ENCODE results near the gene DMRT3. TPM values are rescaled to one million over a fixed set of nuclear protein-coding genes. Genes with fewer than 3 reads are reported as not detected.

The DMRT3 gene
- total and polyA plus RNA-seq, 3 donors from 2014 or later: 6.3 to 11.8 (median 6.7) TPM

GRCh38 chr9:1014640-1015039 is 38.2 kb downstream of the DMRT3 start:
- TF ChIP-seq POLR2A (IDR thresholded peaks at IDR 0.05): no peak
- TF ChIP-seq, protein P1, sequence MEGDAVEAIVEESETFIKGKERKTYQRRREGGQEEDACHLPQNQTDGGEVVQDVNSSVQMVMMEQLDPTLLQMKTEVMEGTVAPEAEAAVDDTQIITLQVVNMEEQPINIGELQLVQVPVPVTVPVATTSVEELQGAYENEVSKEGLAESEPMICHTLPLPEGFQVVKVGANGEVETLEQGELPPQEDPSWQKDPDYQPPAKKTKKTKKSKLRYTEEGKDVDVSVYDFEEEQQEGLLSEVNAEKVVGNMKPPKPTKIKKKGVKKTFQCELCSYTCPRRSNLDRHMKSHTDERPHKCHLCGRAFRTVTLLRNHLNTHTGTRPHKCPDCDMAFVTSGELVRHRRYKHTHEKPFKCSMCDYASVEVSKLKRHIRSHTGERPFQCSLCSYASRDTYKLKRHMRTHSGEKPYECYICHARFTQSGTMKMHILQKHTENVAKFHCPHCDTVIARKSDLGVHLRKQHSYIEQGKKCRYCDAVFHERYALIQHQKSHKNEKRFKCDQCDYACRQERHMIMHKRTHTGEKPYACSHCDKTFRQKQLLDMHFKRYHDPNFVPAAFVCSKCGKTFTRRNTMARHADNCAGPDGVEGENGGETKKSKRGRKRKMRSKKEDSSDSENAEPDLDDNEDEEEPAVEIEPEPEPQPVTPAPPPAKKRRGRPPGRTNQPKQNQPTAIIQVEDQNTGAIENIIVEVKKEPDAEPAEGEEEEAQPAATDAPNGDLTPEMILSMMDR (IDR thresholded peaks at IDR 0.05): no peak
- Histone ChIP-seq H3K27me3 (no peaks in the 10 kb centered on the region), H3K4me3 (no peak overlapping the region), H3K9me3 (no peaks in the 10 kb centered on the region), H3K4me1 (no peaks in the 10 kb centered on the region), H3K36me3 (ENCODE audit: low read depth, missing control alignments) (no peaks in the 10 kb centered on the region), H3K27ac (no peak overlapping the region)
- intact Hi-C loops (cut with DNase I; ENCODE audit: low total_unique reads): no loop called here
- DNase-seq: no peak
- WGBS, 2 donors: 91 to 96% methylated on average over 2 of the region's 2 CpGs

GRCh38 chr9:1018121-1018520 is 41.7 kb downstream of the DMRT3 start:
- Histone ChIP-seq H3K9me3 (no peaks in the 10 kb centered on the region), H3K4me1 (no peaks in the 10 kb centered on the region), H3K27me3 (no peaks in the 10 kb centered on the region), H3K4me3 (no peak overlapping the region), H3K36me3 (ENCODE audit: low read depth, missing control alignments) (no peaks in the 10 kb centered on the region), H3K27ac (no peak overlapping the region)
- WGBS, 2 donors: 28 to 32% methylated on average over 10 of the region's 10 CpGs
- peak; percentile 71 for DNase-seq
- intact Hi-C loops (cut with DNase I; ENCODE audit: low total_unique reads): no loop called here
- TF ChIP-seq, protein P1 (IDR thresholded peaks at IDR 0.05): peak in 2 of 3 experiments; percentile 14 to 34
- TF ChIP-seq POLR2A (IDR thresholded peaks at IDR 0.05): no peak

- Histone ChIP-seq H3K36me3 (ENCODE audit: low read depth, missing control alignments) (no peaks in the 10 kb centered on the region), H3K9me3 (no peaks in the 10 kb centered on the region), H3K4me1 (no peaks in the 10 kb centered on the region), H3K27me3 (no peaks in the 10 kb centered on the region), H3K4me3 (no peak overlapping the region), H3K27ac (no peak overlapping the region)
- no peak for DNase-seq
- TF ChIP-seq POLR2A (IDR thresholded peaks at IDR 0.05): no peak
- TF ChIP-seq, protein P1 (IDR thresholded peaks at IDR 0.05): no peak
- 87 to 100% methylated on average over 1 of the region's 1 CpG for WGBS, 2 donors
- intact Hi-C loops (cut with DNase I; ENCODE audit: low total_unique reads): no loop called here
Observed at GRCh38 chr9:1024112-1024511, 47.7 kb downstream of the DMRT3 start.

DNA sequence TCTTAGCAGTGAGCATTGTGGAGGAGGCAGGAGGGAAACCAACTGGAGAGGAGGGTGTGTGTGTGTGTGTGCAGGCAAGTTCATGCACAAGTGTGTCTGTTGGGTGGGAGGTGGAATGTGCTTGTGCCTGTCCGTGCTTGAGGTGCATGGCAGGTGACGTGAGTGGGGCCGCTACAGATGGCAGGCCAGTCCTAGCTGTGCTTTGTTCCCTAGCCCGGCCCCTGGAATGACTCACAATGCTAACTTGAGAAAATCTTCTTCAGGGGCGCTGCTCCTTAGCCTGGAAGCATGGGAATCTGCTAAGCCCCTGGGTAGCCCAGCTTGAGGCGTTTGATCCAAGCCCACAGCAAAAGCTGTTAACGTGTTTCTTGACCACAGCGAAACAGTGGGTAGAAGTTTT is 48.7 kb downstream of the DMRT3 start:
- no peaks in the 10 kb centered on the region for H3K9me3 ChIP-seq

DNA sequence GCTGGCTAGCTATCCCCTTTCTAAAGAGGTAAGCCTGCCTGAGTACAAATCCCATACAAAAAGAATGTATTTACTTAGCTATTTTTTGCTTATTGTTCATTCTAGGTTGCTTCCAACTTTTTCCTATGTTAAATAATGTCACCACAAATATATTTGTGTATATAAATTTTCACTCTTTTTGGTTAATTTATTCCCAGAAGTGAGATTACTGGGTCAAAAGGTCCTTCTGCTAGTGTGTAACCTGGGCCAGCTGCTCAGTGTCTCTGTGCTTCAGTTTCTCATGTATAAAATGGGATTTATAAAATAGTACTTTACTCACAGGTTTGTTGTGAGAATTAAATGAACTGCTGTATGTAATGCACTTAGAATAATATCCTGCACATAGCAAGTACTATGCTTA is 49.8 kb downstream of the DMRT3 start:
- intact Hi-C loops (cut with DNase I; ENCODE audit: low total_unique reads): no loop called here
- no peaks in the 10 kb centered on the region for H3K9me3 ChIP-seq
- no peaks in the 10 kb centered on the region for H3K36me3 ChIP-seq (ENCODE audit: low read depth, missing control alignments)
- H3K27ac ChIP-seq: no peak overlapping the region
- TF ChIP-seq POLR2A (IDR thresholded peaks at IDR 0.05): no peak
- TF ChIP-seq, protein P1 (IDR thresholded peaks at IDR 0.05): no peak
- H3K4me3 ChIP-seq: no peak overlapping the region
- no peaks in the 10 kb centered on the region for H3K4me1 ChIP-seq
- H3K27me3 ChIP-seq: no peaks in the 10 kb centered on the region
- no peak for DNase-seq

More for the DNA sequence above, 48.7 kb downstream of the DMRT3 start:
- WGBS, 2 donors: 75 to 89% methylated on average over 8 of the region's 8 CpGs
- Histone ChIP-seq H3K27me3 (no peaks in the 10 kb centered on the region), H3K36me3 (ENCODE audit: low read depth, missing control alignments) (no peaks in the 10 kb centered on the region), H3K4me1 (no peaks in the 10 kb centered on the region), H3K27ac (no peak overlapping the region), H3K4me3 (no peak overlapping the region)
- no peak for DNase-seq
- intact Hi-C loops (cut with DNase I; ENCODE audit: low total_unique reads): no loop called here
- TF ChIP-seq, protein P1 (IDR thresholded peaks at IDR 0.05): no peak
- no peak for TF ChIP-seq POLR2A (IDR thresholded peaks at IDR 0.05)

Measured in testis (tissue), 3 donors.